Neural cell (in vitro differentiated cells): ENCODE data around the gene FGF2. TPM values are rescaled to one million over a fixed set of nuclear protein-coding genes. Genes with fewer than 3 reads are reported as not detected.

Experiments used
- H2AFZ ChIP-seq: fragments of 200-600, 300-800 bp; sonication (generic), shearing (Covaris generic); 2 replicates; pipeline ENCODE4 v1.6.0; 2014; ENCODE audit warnings: low read depth, mild to moderate bottlenecking, antibody characterized with exemption, low read length, moderate library complexity
- H3F3A ChIP-seq: fragments of 200-600 bp; shearing (Covaris generic); 2 replicates; pipeline ENCODE4 v1.6.1; 2016; ENCODE audit warnings: mild to moderate bottlenecking, moderate library complexity, mixed read lengths, antibody characterized with exemption, low read length; ENCODE audit not compliant: insufficient read depth, poor library complexity, severe bottlenecking
- H3K27ac ChIP-seq: fragments of 200-600, 300-800 bp; sonication (generic), shearing (Covaris generic); 2 replicates; pipeline ENCODE4 v1.5.1; 2014; ENCODE audit warnings: mild to moderate bottlenecking, low read length, moderate library complexity
- H3K27me3 ChIP-seq: fragments of 300-800, 200-600 bp; sonication (generic), shearing (Covaris generic); 2 replicates; pipeline ENCODE4 v1.6.0; 2014; ENCODE audit warnings: mild to moderate bottlenecking, low read depth, low read length, moderate library complexity; ENCODE audit not compliant: insufficient read depth
- H3K36me3 ChIP-seq: fragments of 300-800, 200-600 bp; sonication (generic), shearing (Covaris generic); 2 replicates; pipeline ENCODE4 v1.5.1; 2014; ENCODE audit warnings: mild to moderate bottlenecking, antibody characterized with exemption, low read length, moderate library complexity; ENCODE audit not compliant: insufficient read depth
- H3K4me2 ChIP-seq: fragments of 300-800, 200-600 bp; sonication (generic), shearing (Covaris generic); 2 replicates; pipeline ENCODE4 v1.6.0; 2014; ENCODE audit warnings: mild to moderate bottlenecking, low read length
- H3K4me3 ChIP-seq: fragments of 300-800, 200-600 bp; sonication (generic), shearing (Covaris generic); 2 replicates; pipeline ENCODE4 v1.5.1; 2014; ENCODE audit warnings: mild to moderate bottlenecking, low read length, moderate library complexity
- H3K79me2 ChIP-seq: fragments of 200-600 bp; shearing (Covaris generic); replicated peaks from 2 replicates; pipeline ENCODE4 v1.6.0; 2014; ENCODE audit warnings: mild to moderate bottlenecking, low read length, moderate library complexity; ENCODE audit not compliant: insufficient read depth
- H3K9ac ChIP-seq: fragments of 300-800, 200-600 bp; sonication (generic), shearing (Covaris generic); 2 replicates; pipeline ENCODE4 v1.6.1; 2016; ENCODE audit warnings: mild to moderate bottlenecking, low read length, mixed read lengths
- H3K9me2 ChIP-seq: fragments of 200-600 bp; shearing (Covaris generic); 2 replicates; pipeline ENCODE4 v1.6.1; 2016; ENCODE audit warnings: mild to moderate bottlenecking, low read length, mixed read lengths; ENCODE audit not compliant: insufficient read depth
- H3K9me3 ChIP-seq: fragments of 200-600, 300-800 bp; sonication (generic), shearing (Covaris generic); 2 replicates; pipeline ENCODE4 v1.6.1; 2016; ENCODE audit warnings: mild to moderate bottlenecking, mixed run types, low read length, moderate library complexity, mixed read lengths
- H4K20me1 ChIP-seq: fragments of 200-600 bp; shearing (Covaris generic); 2 replicates; pipeline ENCODE4 v1.6.1; 2016; ENCODE audit warnings: mild to moderate bottlenecking, mixed run types; ENCODE audit not compliant: insufficient read depth
- EP300 ChIP-seq: fragments of 450-650 bp; conservative IDR thresholded peaks from 2 replicates; pipeline ENCODE4 v1.6.1; 2014; ENCODE audit warnings: antibody characterized with exemption, mild to moderate bottlenecking, moderate library complexity; ENCODE audit not compliant: poor library complexity, severe bottlenecking
- EZH2 ChIP-seq: fragments of 200-600, 300-800 bp; shearing (Covaris generic), sonication (generic); IDR thresholded peaks from 2 replicates; pipeline ENCODE4 v1.6.1; 2014; ENCODE audit warnings: antibody characterized with exemption, low read length, borderline replicate concordance, mild to moderate bottlenecking; ENCODE audit not compliant: insufficient read depth, poor library complexity, severe bottlenecking
- MXI1 ChIP-seq: fragments of 450-650 bp; conservative IDR thresholded peaks from 2 replicates; pipeline ENCODE4 v1.6.1; 2014; ENCODE audit warnings: antibody characterized with exemption, mild to moderate bottlenecking; ENCODE audit not compliant: poor library complexity, severe bottlenecking
- POLR2AphosphoS5 ChIP-seq: IDR thresholded peaks from 2 replicates; pipeline ENCODE4 v1.6.1; 2012
- RAD21 ChIP-seq: fragments of 450-650 bp; conservative IDR thresholded peaks from 2 replicates; pipeline ENCODE4 v1.6.1; 2014; ENCODE audit warnings: antibody characterized with exemption, mild to moderate bottlenecking, moderate library complexity
- SMC3 ChIP-seq: fragments of 450-650 bp; conservative IDR thresholded peaks from 2 replicates; pipeline ENCODE4 v1.6.1; 2014; ENCODE audit warnings: antibody characterized with exemption, mild to moderate bottlenecking, moderate library complexity; ENCODE audit not compliant: poor library complexity
- TAF1 ChIP-seq: IDR thresholded peaks from 2 replicates; pipeline ENCODE4 v1.6.1; 2012; ENCODE audit warnings: low read depth
- polyA plus RNA-seq: library from polyadenylated mRNA; depleted of rRNA; stranded (reverse); fragments of >200 nt; gene quantifications from 2 replicates; pipeline ENCODE4 v1.2.3, GENCODE V29; 2014
- TF ChIP-seq, protein P1 (sequence below): IDR thresholded peaks from 2 replicates; pipeline ENCODE4 v1.6.1; 2012; ENCODE audit warnings: borderline replicate concordance
- TF ChIP-seq, protein P2 (sequence below): fragments of 450-650 bp; IDR thresholded peaks from 2 replicates; pipeline ENCODE4 v1.5.1; 2014; ENCODE audit warnings: antibody characterized with exemption, mild to moderate bottlenecking, moderate library complexity; ENCODE audit not compliant: poor library complexity, severe bottlenecking

The FGF2 gene
- polyA plus RNA-seq, 1 donor from 2014 or later = 5.8 TPM

DNA sequence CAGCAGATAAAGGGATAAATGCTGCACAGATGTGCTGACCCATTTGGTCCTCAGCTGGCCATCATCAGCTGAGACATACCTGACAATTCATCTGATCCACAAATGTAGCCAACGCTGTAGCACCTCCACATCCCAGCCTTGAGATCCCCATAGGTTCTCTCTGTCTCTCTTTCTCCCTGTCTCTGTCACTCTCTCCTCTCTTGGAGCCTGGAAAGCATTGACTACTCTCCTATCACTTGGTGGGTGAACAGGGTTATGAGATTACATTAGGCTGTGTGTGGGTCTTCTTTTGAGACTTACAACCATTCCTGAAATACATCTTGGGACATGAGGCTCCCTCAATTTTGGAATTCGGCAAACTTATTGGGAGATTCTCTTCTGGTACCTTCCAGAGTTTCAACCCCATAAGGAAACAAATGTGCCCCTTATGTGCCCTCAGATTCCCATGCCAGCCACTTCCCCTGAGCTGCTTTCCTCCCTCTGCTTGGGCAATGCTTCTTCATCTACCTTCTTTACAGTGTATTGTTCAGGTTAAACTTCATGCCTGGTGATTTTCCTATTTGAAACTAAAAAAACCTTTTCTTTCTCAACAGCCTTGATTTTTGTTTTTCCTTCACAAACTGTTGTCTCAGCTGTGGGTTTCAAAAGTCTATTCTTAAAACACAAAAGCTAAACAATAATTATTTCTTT, 29.1 kb upstream of the FGF2 start:
- TF ChIP-seq, protein P1, sequence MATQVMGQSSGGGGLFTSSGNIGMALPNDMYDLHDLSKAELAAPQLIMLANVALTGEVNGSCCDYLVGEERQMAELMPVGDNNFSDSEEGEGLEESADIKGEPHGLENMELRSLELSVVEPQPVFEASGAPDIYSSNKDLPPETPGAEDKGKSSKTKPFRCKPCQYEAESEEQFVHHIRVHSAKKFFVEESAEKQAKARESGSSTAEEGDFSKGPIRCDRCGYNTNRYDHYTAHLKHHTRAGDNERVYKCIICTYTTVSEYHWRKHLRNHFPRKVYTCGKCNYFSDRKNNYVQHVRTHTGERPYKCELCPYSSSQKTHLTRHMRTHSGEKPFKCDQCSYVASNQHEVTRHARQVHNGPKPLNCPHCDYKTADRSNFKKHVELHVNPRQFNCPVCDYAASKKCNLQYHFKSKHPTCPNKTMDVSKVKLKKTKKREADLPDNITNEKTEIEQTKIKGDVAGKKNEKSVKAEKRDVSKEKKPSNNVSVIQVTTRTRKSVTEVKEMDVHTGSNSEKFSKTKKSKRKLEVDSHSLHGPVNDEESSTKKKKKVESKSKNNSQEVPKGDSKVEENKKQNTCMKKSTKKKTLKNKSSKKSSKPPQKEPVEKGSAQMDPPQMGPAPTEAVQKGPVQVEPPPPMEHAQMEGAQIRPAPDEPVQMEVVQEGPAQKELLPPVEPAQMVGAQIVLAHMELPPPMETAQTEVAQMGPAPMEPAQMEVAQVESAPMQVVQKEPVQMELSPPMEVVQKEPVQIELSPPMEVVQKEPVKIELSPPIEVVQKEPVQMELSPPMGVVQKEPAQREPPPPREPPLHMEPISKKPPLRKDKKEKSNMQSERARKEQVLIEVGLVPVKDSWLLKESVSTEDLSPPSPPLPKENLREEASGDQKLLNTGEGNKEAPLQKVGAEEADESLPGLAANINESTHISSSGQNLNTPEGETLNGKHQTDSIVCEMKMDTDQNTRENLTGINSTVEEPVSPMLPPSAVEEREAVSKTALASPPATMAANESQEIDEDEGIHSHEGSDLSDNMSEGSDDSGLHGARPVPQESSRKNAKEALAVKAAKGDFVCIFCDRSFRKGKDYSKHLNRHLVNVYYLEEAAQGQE = no peak
- TF ChIP-seq MXI1 (no peak), EP300 (no peak), EZH2 (no peak), SMC3 (no peak), POLR2AphosphoS5 (no peak), TAF1 (no peak), RAD21 (no peak)
- TF ChIP-seq, protein P2, sequence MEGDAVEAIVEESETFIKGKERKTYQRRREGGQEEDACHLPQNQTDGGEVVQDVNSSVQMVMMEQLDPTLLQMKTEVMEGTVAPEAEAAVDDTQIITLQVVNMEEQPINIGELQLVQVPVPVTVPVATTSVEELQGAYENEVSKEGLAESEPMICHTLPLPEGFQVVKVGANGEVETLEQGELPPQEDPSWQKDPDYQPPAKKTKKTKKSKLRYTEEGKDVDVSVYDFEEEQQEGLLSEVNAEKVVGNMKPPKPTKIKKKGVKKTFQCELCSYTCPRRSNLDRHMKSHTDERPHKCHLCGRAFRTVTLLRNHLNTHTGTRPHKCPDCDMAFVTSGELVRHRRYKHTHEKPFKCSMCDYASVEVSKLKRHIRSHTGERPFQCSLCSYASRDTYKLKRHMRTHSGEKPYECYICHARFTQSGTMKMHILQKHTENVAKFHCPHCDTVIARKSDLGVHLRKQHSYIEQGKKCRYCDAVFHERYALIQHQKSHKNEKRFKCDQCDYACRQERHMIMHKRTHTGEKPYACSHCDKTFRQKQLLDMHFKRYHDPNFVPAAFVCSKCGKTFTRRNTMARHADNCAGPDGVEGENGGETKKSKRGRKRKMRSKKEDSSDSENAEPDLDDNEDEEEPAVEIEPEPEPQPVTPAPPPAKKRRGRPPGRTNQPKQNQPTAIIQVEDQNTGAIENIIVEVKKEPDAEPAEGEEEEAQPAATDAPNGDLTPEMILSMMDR = no peak
- Histone ChIP-seq H3K9me3 (no peaks in the 10 kb centered on the region), H3K27me3 (no peaks in the 10 kb centered on the region), H3K79me2 (no peaks in the 10 kb centered on the region), H3K9ac (no peak overlapping the region), H3K9me2 (no peaks in the 10 kb centered on the region), H3K4me2 (no peak overlapping the region), H3F3A (no peaks in the 10 kb centered on the region), H2AFZ (no peak overlapping the region), H3K4me3 (no peak overlapping the region), H3K27ac (no peak overlapping the region), H4K20me1 (no peaks in the 10 kb centered on the region), H3K36me3 (no peaks in the 10 kb centered on the region)

DNA sequence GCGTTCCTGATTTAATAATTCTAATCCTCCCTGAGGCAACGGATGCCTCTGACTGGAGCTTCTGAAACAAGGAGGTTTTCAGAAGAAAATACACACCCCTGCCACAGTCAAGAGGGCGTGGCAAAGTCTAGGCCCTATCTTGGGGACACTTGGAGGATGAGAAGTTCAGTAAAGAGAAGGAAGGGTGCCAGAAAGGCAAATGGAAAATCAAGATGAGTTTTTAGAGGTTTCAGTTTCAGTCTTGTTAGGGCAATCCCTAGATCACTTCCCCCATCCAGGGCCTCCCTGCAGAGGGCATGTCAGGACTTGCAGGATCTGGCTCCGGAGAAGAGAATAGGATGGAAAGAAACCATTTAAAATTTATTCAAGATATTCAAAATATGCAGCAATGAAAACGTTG, 28.5 kb upstream of the FGF2 start:
- H3K9me3 ChIP-seq = no peaks in the 10 kb centered on the region
- no peaks in the 10 kb centered on the region for H4K20me1 ChIP-seq
- no peaks in the 10 kb centered on the region for H3K27me3 ChIP-seq
- no peaks in the 10 kb centered on the region for H3K36me3 ChIP-seq
- H3F3A ChIP-seq = no peaks in the 10 kb centered on the region
- H3K4me3 ChIP-seq = no peak overlapping the region
- no peaks in the 10 kb centered on the region for H3K79me2 ChIP-seq
- H2AFZ ChIP-seq = no peak overlapping the region
- H3K9me2 ChIP-seq = no peaks in the 10 kb centered on the region
- H3K27ac ChIP-seq = no peak overlapping the region
- H3K4me2 ChIP-seq = no peak overlapping the region
- TF ChIP-seq EP300 (no peak), RAD21 (no peak), TAF1 (no peak), SMC3 (no peak), EZH2 (no peak), POLR2AphosphoS5 (no peak), MXI1 (no peak)
- TF ChIP-seq, protein P1 = no peak
- TF ChIP-seq, protein P2 = no peak
- no peak overlapping the region for H3K9ac ChIP-seq
